CD1c-positive myeloid dendritic cell (primary cell): ENCODE results near the gene NR1D2.
"Not testable (repeated sequence)": the region's sequence is repeated elsewhere in the genome, so short reads cannot be mapped to it uniquely, and the experiment has no call there.

Experiments used
- DNase-seq: peaks from one replicate; pipeline ENCODE4 v3.0.0-alpha.2; 2016; ENCODE audit errors: extremely low spot score

The NR1D2 gene

GRCh38 chr3:24004171-24004938 lies 59.3 kb downstream of the NR1D2 start:
- no peak for DNase-seq

DNA sequence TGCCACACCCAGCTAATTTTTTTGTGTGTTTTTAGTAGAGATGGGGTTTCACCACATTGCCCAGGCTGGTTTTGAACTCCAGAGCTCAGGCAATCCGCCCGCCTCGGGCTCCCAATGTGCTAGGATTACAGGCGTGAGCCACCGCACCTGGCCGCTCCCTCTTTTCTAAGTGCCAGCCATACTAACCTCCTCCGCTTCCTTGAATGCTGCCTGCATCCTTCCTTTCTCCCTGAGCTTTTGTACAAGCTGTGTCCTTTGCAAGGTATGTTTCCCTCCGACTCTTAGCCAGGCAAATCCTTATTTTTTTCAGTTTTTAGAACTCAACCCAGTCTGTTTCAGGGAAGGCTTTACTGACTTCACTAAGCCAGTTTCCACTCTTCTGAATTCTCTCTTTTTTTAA lies 60.6 kb downstream of the NR1D2 start:
- DNase-seq = no peak

DNA sequence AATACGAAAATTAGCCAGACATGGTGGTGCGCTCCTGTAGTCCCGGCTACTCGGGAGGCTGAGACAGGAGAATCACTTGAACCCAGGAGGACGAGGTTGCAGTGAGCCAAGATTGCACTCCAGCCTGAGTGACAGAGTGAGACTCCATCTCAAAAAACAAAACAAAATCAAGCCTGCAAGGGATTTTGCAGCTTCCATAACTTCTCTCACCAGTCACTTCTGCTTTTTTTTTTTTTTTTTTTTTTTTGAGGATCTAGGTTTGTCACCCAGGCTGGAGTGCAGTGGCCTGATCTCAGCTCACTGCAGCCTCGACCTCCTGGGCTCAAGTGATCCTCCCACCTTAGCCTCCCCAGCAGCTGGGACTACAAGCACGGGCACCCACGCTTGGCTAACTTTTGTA lies 65.7 kb downstream of the NR1D2 start:
- DNase-seq = not testable (repeated sequence)

DNA sequence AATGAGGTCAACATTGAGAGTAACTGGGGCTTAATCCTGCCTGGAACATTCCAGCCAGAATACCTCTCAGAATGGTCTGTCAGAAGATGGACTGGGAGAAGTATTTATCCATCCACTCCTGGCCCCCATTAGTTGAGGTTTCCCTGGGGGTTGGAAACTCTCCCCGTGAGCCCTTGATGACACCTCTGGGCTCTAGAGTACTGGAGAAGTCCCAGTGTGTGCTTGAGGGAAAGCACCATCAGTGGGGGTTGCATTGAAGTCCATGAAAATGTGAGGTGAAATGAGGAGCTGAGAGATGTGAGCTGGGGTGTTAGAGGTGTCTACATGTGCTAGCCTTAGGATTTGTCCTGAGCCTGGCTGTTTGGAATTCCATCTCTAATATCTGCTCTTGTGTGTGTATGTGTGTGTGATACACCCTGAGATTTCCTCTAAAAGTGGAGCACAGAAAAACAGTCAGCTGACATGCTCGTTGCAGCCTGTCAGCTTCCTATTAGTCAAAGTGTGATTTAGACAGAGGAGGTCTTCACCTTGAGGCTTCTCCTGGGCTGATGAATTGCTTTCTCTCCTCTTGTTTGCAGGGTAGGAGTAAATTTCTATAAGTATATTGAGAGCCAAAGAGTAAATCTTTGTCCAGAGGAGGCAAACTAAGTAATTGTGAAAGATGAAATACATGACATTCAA lies 67.6 kb downstream of the NR1D2 start:
- DNase-seq = no peak

DNA sequence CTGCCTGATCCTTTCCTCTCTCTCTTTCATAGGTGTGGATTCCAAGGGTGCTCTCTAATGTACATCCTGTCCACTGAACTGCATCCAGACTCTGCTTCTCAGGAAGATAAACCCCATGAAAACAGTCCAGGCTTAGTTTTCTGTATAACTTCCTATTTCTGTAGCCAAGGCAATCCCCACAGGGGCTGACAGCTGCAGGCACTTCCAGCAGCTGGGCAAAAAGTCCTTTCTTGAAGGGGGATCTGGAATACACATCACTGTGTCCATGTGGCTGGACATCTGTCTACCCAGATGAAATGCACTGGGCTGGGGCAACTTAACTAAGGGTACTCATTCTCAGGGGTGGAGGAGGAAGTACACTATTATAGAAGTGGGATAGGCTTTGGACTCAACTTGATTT lies 72.2 kb downstream of the NR1D2 start:
- DNase-seq = no peak

DNA sequence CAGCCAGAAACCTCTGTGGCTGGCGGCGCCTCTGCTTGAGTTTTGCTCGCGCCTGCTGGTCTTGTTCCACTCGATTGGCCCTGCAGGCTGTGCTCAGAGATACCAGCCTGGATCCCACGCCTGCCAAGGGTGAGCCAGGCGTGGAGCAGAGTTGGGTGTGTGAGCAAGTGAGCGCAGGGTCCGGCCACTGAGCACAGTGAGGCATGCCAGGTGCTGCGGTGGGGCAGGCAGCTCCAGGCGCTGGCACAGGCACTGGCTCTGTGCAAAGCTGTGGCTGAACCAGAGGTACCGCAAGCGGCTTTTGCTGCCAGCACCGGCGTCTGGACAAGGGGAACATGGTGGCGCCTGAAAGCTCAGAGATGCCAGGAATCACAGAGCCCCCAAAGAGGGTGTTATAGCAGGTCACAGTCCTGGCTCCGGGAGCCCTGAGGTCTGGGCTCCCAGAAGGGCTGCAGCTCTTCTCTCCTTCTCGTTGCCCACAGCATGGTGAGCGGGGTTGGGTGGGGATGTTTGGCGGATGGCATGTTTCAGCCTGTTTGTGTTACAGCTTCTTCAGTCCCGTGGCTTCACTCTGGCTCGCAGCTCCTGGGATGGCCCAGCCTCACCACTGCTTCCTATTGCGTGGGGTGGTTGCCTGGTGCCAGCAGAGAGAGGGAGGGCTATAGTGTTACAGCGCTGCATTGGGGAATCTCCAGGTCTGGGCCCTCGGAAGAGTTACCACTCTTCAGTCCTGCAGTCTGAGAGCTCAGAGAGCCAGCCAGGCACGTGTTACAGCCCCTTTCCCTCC lies 73.9 kb downstream of the NR1D2 start:
- no peak for DNase-seq

GRCh38 chr3:24019585-24019984 lies 74.5 kb downstream of the NR1D2 start:
- DNase-seq = no peak

DNA sequence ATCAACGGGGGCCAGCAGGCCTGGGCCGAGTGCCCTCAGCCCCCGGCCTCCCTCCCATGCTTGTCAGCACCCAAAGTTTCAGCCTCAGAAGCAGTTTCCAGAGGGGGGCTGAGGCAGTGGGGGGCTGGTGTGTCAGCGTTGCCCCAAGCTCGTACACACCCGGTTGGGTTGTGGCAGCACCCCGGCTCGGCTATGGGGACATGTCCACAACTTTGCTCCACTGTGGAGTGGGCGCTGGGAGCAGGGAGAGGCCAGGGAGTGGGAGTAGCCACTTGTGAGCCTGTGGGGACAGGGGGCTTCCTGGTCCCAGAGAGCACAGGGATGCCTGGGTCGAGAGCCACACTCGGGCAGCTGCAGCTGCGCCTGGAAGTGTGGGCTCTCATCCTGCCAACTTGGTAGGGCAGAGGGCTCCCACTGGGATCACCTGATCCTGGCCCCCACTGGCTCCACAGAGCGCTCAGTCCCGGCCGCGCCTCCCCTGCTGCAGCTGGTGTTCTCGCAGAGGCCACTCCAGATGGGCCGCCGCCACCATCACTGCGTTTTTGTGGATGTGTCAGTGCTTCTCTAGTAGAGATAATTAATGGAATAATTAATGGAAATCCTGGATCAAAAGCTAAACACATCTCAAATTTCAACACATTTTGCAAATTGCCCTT lies 75.1 kb downstream of the NR1D2 start:
- no peak for DNase-seq

GRCh38 chr3:24023197-24023596 lies 78.1 kb downstream of the NR1D2 start:
- DNase-seq = no peak

DNA sequence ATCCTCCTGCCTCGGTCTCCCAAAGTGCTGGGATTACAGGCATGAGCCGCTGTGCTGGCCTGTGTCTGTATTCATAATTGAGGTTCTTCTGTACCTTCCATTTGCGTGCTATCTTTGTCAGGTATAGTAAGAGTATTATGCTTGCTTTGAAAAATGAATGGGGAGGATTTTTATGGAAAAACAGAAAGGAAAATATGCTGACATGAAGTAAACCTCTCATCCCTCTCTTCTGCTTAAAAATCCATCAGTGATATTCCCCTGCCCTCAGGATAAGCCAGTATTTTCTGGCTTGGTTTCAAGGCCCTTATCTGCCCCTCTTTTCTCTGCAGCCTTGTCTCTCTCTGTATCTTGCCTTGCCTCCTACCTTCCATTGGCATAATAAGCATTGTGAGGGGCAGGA lies 80.7 kb downstream of the NR1D2 start:
- DNase-seq = no peak

GRCh38 chr3:24026665-24027064 lies 81.6 kb downstream of the NR1D2 start:
- DNase-seq = not testable (repeated sequence)

GRCh38 chr3:24027946-24028345 lies 82.9 kb downstream of the NR1D2 start:
- no peak for DNase-seq
